NCI-H524 treated with DMSO at 0.1 percent for 48 hours (cell line): ENCODE results near the gene ANKRD13B.

Experiments
- DNase-seq: peaks from one replicate; lab custom pipeline; 2025; lab: John Stamatoyannopoulos, UW

The ANKRD13B gene

GRCh38 chr17:29581583-29582253, 11.2 kb upstream of the ANKRD13B start:
- DNase-seq = no peak

GRCh38 chr17:29582254-29582765, 10.6 kb upstream of the ANKRD13B start:
- DNase-seq = no peak

GRCh38 chr17:29582772-29583171, 10.2 kb upstream of the ANKRD13B start:
- DNase-seq = no peak

- no peak for DNase-seq
Measured at GRCh38 chr17:29583324-29584248, 9.3 kb upstream of the ANKRD13B start.

- no peak for DNase-seq
Measured at GRCh38 chr17:29584452-29585079, 8.4 kb upstream of the ANKRD13B start.

GRCh38 chr17:29585080-29585751, 7.7 kb upstream of the ANKRD13B start:
- no peak for DNase-seq

- no peak for DNase-seq
Measured at GRCh38 chr17:29586676-29587469, 6.1 kb upstream of the ANKRD13B start.

- no peak for DNase-seq
Measured at GRCh38 chr17:29587591-29587990, 5.3 kb upstream of the ANKRD13B start.

GRCh38 chr17:29588017-29588561, 4.8 kb upstream of the ANKRD13B start:
- DNase-seq = no peak

GRCh38 chr17:29588562-29589411, 4.1 kb upstream of the ANKRD13B start:
- DNase-seq = no peak

- DNase-seq = no peak
Measured at GRCh38 chr17:29589524-29590410, 3.2 kb upstream of the ANKRD13B start, which contains the start of gene GIT1. TSS of gene GIT1 (minus strand) at chr17:29589648. CDS start at chr17:29589378, 270 bp downstream.

GRCh38 chr17:29590411-29591145, 2.4 kb upstream of the ANKRD13B start:
- DNase-seq = peak; percentile 76

GRCh38 chr17:29591146-29591736, 1.7 kb upstream of the ANKRD13B start:
- no peak for DNase-seq

- peak; percentile 87 for DNase-seq
Measured at GRCh38 chr17:29591737-29592608, 959 bp upstream of the ANKRD13B start.

GRCh38 chr17:29593591-29594518, 923 bp downstream of the ANKRD13B start:
- no peak for DNase-seq
